ENCODE measurements around the gene RAB8B. TPM values are rescaled to one million over a fixed set of nuclear protein-coding genes. Genes with fewer than 3 reads are reported as not detected.

RAB8B gene
- total and polyA plus RNA-seq, 4 donors = 3.8 to 26.5 (median 7.6) TPM

DNA sequence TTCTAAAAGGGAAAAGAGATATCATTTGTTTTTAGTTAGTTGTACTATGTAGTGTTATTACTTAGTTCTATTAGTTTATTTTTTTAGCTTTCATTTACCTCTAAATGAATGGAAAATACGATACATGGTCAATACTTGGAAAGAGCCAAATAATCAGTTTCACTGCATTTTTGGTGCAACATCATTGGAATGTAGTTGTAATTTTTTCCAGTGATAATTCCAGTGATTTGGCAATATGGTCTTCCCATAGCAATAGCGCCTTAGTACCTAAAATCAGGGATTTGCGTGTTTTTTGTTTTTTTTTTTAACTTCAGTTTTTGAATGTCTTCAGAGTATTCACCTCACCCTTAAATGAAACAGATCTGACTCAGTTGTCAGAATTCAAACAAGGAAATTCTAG, 41.8 kb downstream of the RAB8B start:
- Histone ChIP-seq H3K27me3 (ENCODE audit: control insufficient read depth in 4 of 4, insufficient read depth in 4 of 4, low read length in 3 of 4) (no peaks in the 10 kb centered on the region), H3K4me3 (ENCODE audit: low read depth in 1 of 3, low read length in 3 of 3) (no peak overlapping the region), H3K4me1 (ENCODE audit: control insufficient read depth in 4 of 4, insufficient read depth in 4 of 4, low read length in 3 of 4) (peaks cover 7 to 15% (median 8%) of the 10 kb centered on the region in 4 donors), H3K36me3 (ENCODE audit: control insufficient read depth in 4 of 4, insufficient read depth in 3 of 4, low read depth in 1 of 4, low read length in 3 of 4) (no peaks in the 10 kb centered on the region), H3K9me3 (ENCODE audit: control insufficient read depth in 4 of 4, low read length in 3 of 4) (no peaks in the 10 kb centered on the region), H3K27ac (ENCODE audit: low read depth in 1 of 2, low read length in 2 of 2) (no peak overlapping the region), H3K9ac (ENCODE audit: low read depth in 1 of 2, low read length in 2 of 2) (no peak overlapping the region)
- 98% methylated on average over 3 of the region's 3 CpGs for WGBS
- TF ChIP-seq, protein P1, sequence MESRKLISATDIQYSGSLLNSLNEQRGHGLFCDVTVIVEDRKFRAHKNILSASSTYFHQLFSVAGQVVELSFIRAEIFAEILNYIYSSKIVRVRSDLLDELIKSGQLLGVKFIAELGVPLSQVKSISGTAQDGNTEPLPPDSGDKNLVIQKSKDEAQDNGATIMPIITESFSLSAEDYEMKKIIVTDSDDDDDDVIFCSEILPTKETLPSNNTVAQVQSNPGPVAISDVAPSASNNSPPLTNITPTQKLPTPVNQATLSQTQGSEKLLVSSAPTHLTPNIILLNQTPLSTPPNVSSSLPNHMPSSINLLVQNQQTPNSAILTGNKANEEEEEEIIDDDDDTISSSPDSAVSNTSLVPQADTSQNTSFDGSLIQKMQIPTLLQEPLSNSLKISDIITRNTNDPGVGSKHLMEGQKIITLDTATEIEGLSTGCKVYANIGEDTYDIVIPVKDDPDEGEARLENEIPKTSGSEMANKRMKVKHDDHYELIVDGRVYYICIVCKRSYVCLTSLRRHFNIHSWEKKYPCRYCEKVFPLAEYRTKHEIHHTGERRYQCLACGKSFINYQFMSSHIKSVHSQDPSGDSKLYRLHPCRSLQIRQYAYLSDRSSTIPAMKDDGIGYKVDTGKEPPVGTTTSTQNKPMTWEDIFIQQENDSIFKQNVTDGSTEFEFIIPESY (IDR thresholded peaks at IDR 0.05) = no peak
- no peak for TF ChIP-seq RAD21 (IDR thresholded peaks at IDR 0.05)
- TF ChIP-seq FOXA1 (IDR thresholded peaks at IDR 0.05) = no peak
- no peak for TF ChIP-seq HNF4A (conservative IDR thresholded peaks at IDR 0.05)
- TF ChIP-seq FOXA2 (IDR thresholded peaks at IDR 0.05) = no peak
- DNase-seq (ENCODE audit: low spot score) = no peak

- no peak overlapping the region for H3K4me3 ChIP-seq (ENCODE audit: low read depth in 1 of 3, low read length in 3 of 3)
- H3K36me3 ChIP-seq (ENCODE audit: control insufficient read depth in 4 of 4, insufficient read depth in 3 of 4, low read depth in 1 of 4, low read length in 3 of 4) = no peaks in the 10 kb centered on the region
- H3K27me3 ChIP-seq (ENCODE audit: control insufficient read depth in 4 of 4, insufficient read depth in 4 of 4, low read length in 3 of 4) = no peaks in the 10 kb centered on the region
- H3K4me1 ChIP-seq (ENCODE audit: control insufficient read depth in 4 of 4, insufficient read depth in 4 of 4, low read length in 3 of 4) = peaks cover 7 to 15% (median 8%) of the 10 kb centered on the region in 4 donors
- H3K27ac ChIP-seq (ENCODE audit: low read depth in 1 of 2, low read length in 2 of 2) = no peak overlapping the region
- WGBS = 77% methylated on average over 1 of the region's 1 CpG
- TF ChIP-seq HNF4G (IDR thresholded peaks at IDR 0.05) = no peak
- no peak for TF ChIP-seq SP1 (IDR thresholded peaks at IDR 0.05)
- no peak for TF ChIP-seq EGR1 (IDR thresholded peaks at IDR 0.05; ENCODE audit: low read depth in 2 of 2)
- TF ChIP-seq HNF4A (conservative IDR thresholded peaks at IDR 0.05) = no peak
- no peak for TF ChIP-seq GABPA (IDR thresholded peaks at IDR 0.05 in 1 of 2, conservative IDR thresholded peaks at IDR 0.05 in 1 of 2)
- TF ChIP-seq JUND (IDR thresholded peaks at IDR 0.05) = no peak
- TF ChIP-seq ATF3 (IDR thresholded peaks at IDR 0.05) = no peak
- TF ChIP-seq, protein P2, sequence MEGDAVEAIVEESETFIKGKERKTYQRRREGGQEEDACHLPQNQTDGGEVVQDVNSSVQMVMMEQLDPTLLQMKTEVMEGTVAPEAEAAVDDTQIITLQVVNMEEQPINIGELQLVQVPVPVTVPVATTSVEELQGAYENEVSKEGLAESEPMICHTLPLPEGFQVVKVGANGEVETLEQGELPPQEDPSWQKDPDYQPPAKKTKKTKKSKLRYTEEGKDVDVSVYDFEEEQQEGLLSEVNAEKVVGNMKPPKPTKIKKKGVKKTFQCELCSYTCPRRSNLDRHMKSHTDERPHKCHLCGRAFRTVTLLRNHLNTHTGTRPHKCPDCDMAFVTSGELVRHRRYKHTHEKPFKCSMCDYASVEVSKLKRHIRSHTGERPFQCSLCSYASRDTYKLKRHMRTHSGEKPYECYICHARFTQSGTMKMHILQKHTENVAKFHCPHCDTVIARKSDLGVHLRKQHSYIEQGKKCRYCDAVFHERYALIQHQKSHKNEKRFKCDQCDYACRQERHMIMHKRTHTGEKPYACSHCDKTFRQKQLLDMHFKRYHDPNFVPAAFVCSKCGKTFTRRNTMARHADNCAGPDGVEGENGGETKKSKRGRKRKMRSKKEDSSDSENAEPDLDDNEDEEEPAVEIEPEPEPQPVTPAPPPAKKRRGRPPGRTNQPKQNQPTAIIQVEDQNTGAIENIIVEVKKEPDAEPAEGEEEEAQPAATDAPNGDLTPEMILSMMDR (IDR thresholded peaks at IDR 0.05; ENCODE audit: low read depth, low read length, missing input control) = no peak
- no peak for TF ChIP-seq RAD21 (IDR thresholded peaks at IDR 0.05)
- no peak for TF ChIP-seq REST (IDR thresholded peaks at IDR 0.05)
- no peak for TF ChIP-seq MAX (IDR thresholded peaks at IDR 0.05)
- TF ChIP-seq, protein P1 (IDR thresholded peaks at IDR 0.05) = no peak
- TF ChIP-seq YY1 (IDR thresholded peaks at IDR 0.05) = no peak
- no peak for TF ChIP-seq RXRA (IDR thresholded peaks at IDR 0.05)
- no peak for TF ChIP-seq NR2F2 (IDR thresholded peaks at IDR 0.05)
- no peak for TF ChIP-seq FOXA2 (IDR thresholded peaks at IDR 0.05)
- TF ChIP-seq TAF1 (conservative IDR thresholded peaks at IDR 0.05) = no peak
- DNase-seq (ENCODE audit: low spot score) = no peak
- no peaks in the 10 kb centered on the region for H3K9me3 ChIP-seq (ENCODE audit: control insufficient read depth in 4 of 4, low read length in 3 of 4)
- no peak overlapping the region for H3K9ac ChIP-seq (ENCODE audit: low read depth in 1 of 2, low read length in 2 of 2)
Measured at GRCh38 chr15:63231706-63232105, 42.3 kb downstream of the RAB8B start.
